HCT116 (cell line): ENCODE measurements around the gene KCNQ1OT1. TPM values are rescaled to one million over a fixed set of nuclear protein-coding genes. Genes with fewer than 3 reads are reported as not detected.

ENCODE experiments used
- ATAC-seq: fragments of 200-7000 bp; cut with Tn5 transposase; 2 replicates; pipeline ENCODE4 v1.9.1; 2020; ENCODE audit warnings: mild to moderate bottlenecking, moderate library complexity
- BruUV-seq: library from RNA; stranded (reverse); fragments of 400-500 nt; replicated peaks from 2 replicates; lab custom pipeline; 2021; lab: Mats Ljungman, UMichigan
- CTCF ChIA-PET: fragments of 300-600 bp; sonication (Branson Sonifier 250); formaldehyde crosslinking; loops from one replicate; lab custom pipeline; 2021; ENCODE audit warnings: antibody characterized with exemption; lab: Charles Lee
- POLR2A ChIA-PET: fragments of 300-600, 350-600 bp; sonication (Branson Sonifier 250); formaldehyde crosslinking; loops from one replicate; lab custom pipeline; 2021; ENCODE audit warnings: antibody characterized with exemption; lab: Charles Lee
- RAD21 ChIA-PET, 2 experiments: fragments of 300-600 bp; sonication (Branson Sonifier 250); formaldehyde crosslinking; loops; one replicate each; lab custom pipeline; 2023; ENCODE audit warnings: low total read pairs in 2 of 2; ENCODE audit not compliant: uncharacterized antibody in 2 of 2, unreplicated experiment in 2 of 2, low non-redundant PET in 1 of 2; lab: Charles Lee
- DNase-seq: peaks from one replicate; pipeline ENCODE4 v3.0.0-alpha.2; 2010; ENCODE audit warnings: low read depth, low spot score
- H2AFZ ChIP-seq: fragments of 200-600 bp; shearing (Covaris generic), sonication (generic); 2 replicates; pipeline ENCODE4 v1.6.1; 2017; ENCODE audit warnings: low read depth, mixed run types, mixed read lengths, antibody characterized with exemption, low read length; ENCODE audit not compliant: poor library complexity, severe bottlenecking
- H3K27ac ChIP-seq: 2 replicates; pipeline ENCODE4 v1.5.1; 2012; ENCODE audit warnings: low read depth, low read length
- H3K27me3 ChIP-seq: fragments of 200-600 bp; sonication (generic); 2 replicates; pipeline ENCODE4 v1.6.1; 2016; ENCODE audit warnings: mixed run types, low read length, mixed read lengths; ENCODE audit not compliant: insufficient read depth
- H3K36me3 ChIP-seq, 2 experiments: fragments of 200-500 bp in 1 of 2; fragments of 200-600 bp in 1 of 2; sonication (Bioruptor generic) in 1 of 2; sonication (generic) in 1 of 2; 2 replicates each; pipeline versions ENCODE4 v1.5.1 to v1.6.1; 2014 to 2016; ENCODE audit warnings: low read length in 2 of 2, inconsistent platforms in 1 of 2, mixed read lengths in 1 of 2, mixed run types in 1 of 2; ENCODE audit not compliant: insufficient read depth in 2 of 2, control insufficient read depth in 1 of 2
- H3K4me1 ChIP-seq, 2 experiments: fragments of 200-600 bp in 1 of 2; sonication (generic) in 1 of 2; 2 replicates each; pipeline versions ENCODE4 v1.5.1 to v1.6.1; 2012 to 2017; ENCODE audit warnings: low read length in 2 of 2, inconsistent platforms in 1 of 2, mild to moderate bottlenecking in 1 of 2, mixed read lengths in 1 of 2, mixed run types in 1 of 2, moderate library complexity in 1 of 2; ENCODE audit not compliant: insufficient read depth in 2 of 2, control insufficient read depth in 1 of 2
- H3K4me2 ChIP-seq: fragments of 200-600 bp; sonication (generic); 2 replicates; pipeline ENCODE4 v1.6.1; 2017; ENCODE audit warnings: mixed run types, low read length, mixed read lengths
- H3K4me3 ChIP-seq, 2 experiments: fragments of 200-600 bp in 1 of 2; sonication (generic) in 1 of 2; replicated peaks in 1 of 2; 2 replicates each; pipeline ENCODE4 v1.5.1; 2011 to 2016; ENCODE audit warnings: low read length in 2 of 2, control low read depth in 1 of 2, low read depth in 1 of 2, mild to moderate bottlenecking in 1 of 2, mixed read lengths in 1 of 2, mixed run types in 1 of 2
- H3K79me2 ChIP-seq: fragments of 200-600 bp; sonication (generic); 2 replicates; pipeline ENCODE4 v1.6.1; 2017; ENCODE audit warnings: mild to moderate bottlenecking, mixed run types, low read length, moderate library complexity, mixed read lengths; ENCODE audit not compliant: insufficient read depth
- H3K9ac ChIP-seq: fragments of 200-600 bp; sonication (generic); 2 replicates; pipeline ENCODE4 v1.6.1; 2016; ENCODE audit warnings: low read length, mixed read lengths
- H3K9me2 ChIP-seq: fragments of 200-600 bp; sonication (generic), shearing (Covaris generic); 2 replicates; pipeline ENCODE4 v1.6.1; 2017; ENCODE audit warnings: mixed run types, mild to moderate bottlenecking, moderate library complexity; ENCODE audit not compliant: insufficient read depth
- H3K9me3 ChIP-seq, 2 experiments: fragments of 200-500 bp in 1 of 2; fragments of 200-600 bp in 1 of 2; sonication (Bioruptor generic) in 1 of 2; sonication (generic) in 1 of 2; 2 replicates each; pipeline ENCODE4 v1.6.1; 2014 to 2017; ENCODE audit warnings: low read length in 2 of 2, mixed read lengths in 2 of 2, inconsistent platforms in 1 of 2, low read depth in 1 of 2, mild to moderate bottlenecking in 1 of 2, mixed run types in 1 of 2, moderate library complexity in 1 of 2; ENCODE audit not compliant: control insufficient read depth in 1 of 2, insufficient read depth in 1 of 2
- H4K20me1 ChIP-seq: fragments of 200-600 bp; sonication (generic), shearing (Covaris generic); 2 replicates; pipeline ENCODE4 v1.6.1; 2017; ENCODE audit warnings: mixed run types, mild to moderate bottlenecking, moderate library complexity; ENCODE audit not compliant: insufficient read depth
- CEBPB ChIP-seq: IDR thresholded peaks from 2 replicates; pipeline ENCODE4 v1.6.1; 2012; ENCODE audit warnings: low read depth
- EZH2 ChIP-seq: fragments of 200-600 bp; sonication (generic); IDR thresholded peaks from 2 replicates; pipeline ENCODE4 v1.6.1; 2017; ENCODE audit warnings: antibody characterized with exemption, mixed run types
- TCF7L2 ChIP-seq: IDR thresholded peaks from 2 replicates; pipeline ENCODE4 v1.7.0; 2011; ENCODE audit warnings: borderline replicate concordance, inconsistent platforms; ENCODE audit not compliant: insufficient read depth, insufficient read length; ENCODE audit errors: extremely low read depth
- YY1 ChIP-seq: IDR thresholded peaks from 2 replicates; pipeline ENCODE4 v1.6.1; 2011; ENCODE audit warnings: low read length, low read depth, moderate library complexity, mild to moderate bottlenecking; ENCODE audit not compliant: insufficient replicate concordance; ENCODE audit errors: extremely low read depth
- intact Hi-C: fragments of 100-400 bp; cut with micrococcal nuclease; formaldehyde crosslinking; loops from 2 replicates; pipeline ENCODE4 v1.10.0; 2022
- total RNA-seq: library from RNA; stranded (reverse); gene quantifications from one replicate; pipeline ENCODE4 v1.2.1, GENCODE V29; 2021; ENCODE audit not compliant: unreplicated experiment
- TF ChIP-seq, protein P1 (sequence below): IDR thresholded peaks from 2 replicates; pipeline ENCODE4 v1.6.1; 2012; ENCODE audit warnings: low read depth

Gene KCNQ1OT1
- total RNA-seq, 1 experiment from 2014 or later, result 1.1 TPM

- H2AFZ ChIP-seq, result no peak overlapping the region
- no peak overlapping the region for H3K27ac ChIP-seq
- no peaks in the 10 kb centered on the region for H4K20me1 ChIP-seq
- H3K36me3 ChIP-seq, result no peaks in the 10 kb centered on the region
- TF ChIP-seq TCF7L2 (no peak), YY1 (no peak), EZH2 (no peak), CEBPB (no peak)
- TF ChIP-seq, protein P1, sequence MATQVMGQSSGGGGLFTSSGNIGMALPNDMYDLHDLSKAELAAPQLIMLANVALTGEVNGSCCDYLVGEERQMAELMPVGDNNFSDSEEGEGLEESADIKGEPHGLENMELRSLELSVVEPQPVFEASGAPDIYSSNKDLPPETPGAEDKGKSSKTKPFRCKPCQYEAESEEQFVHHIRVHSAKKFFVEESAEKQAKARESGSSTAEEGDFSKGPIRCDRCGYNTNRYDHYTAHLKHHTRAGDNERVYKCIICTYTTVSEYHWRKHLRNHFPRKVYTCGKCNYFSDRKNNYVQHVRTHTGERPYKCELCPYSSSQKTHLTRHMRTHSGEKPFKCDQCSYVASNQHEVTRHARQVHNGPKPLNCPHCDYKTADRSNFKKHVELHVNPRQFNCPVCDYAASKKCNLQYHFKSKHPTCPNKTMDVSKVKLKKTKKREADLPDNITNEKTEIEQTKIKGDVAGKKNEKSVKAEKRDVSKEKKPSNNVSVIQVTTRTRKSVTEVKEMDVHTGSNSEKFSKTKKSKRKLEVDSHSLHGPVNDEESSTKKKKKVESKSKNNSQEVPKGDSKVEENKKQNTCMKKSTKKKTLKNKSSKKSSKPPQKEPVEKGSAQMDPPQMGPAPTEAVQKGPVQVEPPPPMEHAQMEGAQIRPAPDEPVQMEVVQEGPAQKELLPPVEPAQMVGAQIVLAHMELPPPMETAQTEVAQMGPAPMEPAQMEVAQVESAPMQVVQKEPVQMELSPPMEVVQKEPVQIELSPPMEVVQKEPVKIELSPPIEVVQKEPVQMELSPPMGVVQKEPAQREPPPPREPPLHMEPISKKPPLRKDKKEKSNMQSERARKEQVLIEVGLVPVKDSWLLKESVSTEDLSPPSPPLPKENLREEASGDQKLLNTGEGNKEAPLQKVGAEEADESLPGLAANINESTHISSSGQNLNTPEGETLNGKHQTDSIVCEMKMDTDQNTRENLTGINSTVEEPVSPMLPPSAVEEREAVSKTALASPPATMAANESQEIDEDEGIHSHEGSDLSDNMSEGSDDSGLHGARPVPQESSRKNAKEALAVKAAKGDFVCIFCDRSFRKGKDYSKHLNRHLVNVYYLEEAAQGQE, result no peak
- no peaks in the 10 kb centered on the region; a peak in 1 of 4 replicates for H3K9me3 ChIP-seq
- no peaks in the 10 kb centered on the region for H3K9me2 ChIP-seq
- H3K4me3 ChIP-seq, result no peak overlapping the region
- H3K27me3 ChIP-seq, result no peaks in the 10 kb centered on the region
- no peak overlapping the region for H3K9ac ChIP-seq
- no TSS peak for BruUV-seq
- no peak for DNase-seq
- intact Hi-C loops, result no loop called here
- ATAC-seq, result no peak
- H3K4me1 ChIP-seq, result peaks cover 0 to 12% of the 10 kb centered on the region in 2 experiments; a peak in 1 of 4 replicates
- CTCF ChIA-PET, result no interaction called here
- peaks cover 1% of the 10 kb centered on the region; the same call in 1 of the 2 replicates for H3K79me2 ChIP-seq
- H3K4me2 ChIP-seq, result no peak overlapping the region
- RAD21 ChIA-PET, result no interaction called here
- POLR2A ChIA-PET, result no interaction called here
These were observed 4.6 kb upstream of the KCNQ1OT1 start for GRCh38 chr11:2704356-2704755.
